Skeletal muscle cell (primary cell): ENCODE data around the gene COL20A1.
"Not testable (repeated sequence)": the region's sequence is repeated elsewhere in the genome, so short reads cannot be mapped to it uniquely, and the experiment has no call there.

ENCODE experiments used
- DNase-seq: peaks from one replicate; pipeline ENCODE4 v3.0.0-alpha.2; 2010; ENCODE audit warnings: low read depth
- H3K4me3 ChIP-seq: 2 replicates; pipeline ENCODE4 v1.5.1; 2011; ENCODE audit warnings: low read depth, mild to moderate bottlenecking, control low read depth, low read length, moderate library complexity

Gene COL20A1

GRCh38 chr20:63301671-63302070 is 8.7 kb downstream of the COL20A1 start:
- H3K4me3 ChIP-seq = no peak overlapping the region
- DNase-seq = no peak

GRCh38 chr20:63303095-63303666 is 10.2 kb downstream of the COL20A1 start:
- no peak for DNase-seq
- no peak overlapping the region for H3K4me3 ChIP-seq

- no peak overlapping the region for H3K4me3 ChIP-seq
- no peak for DNase-seq
Measured at GRCh38 chr20:63305393-63305792, 12.4 kb downstream of the COL20A1 start.

GRCh38 chr20:63305933-63306672 is 13.1 kb downstream of the COL20A1 start:
- not testable (repeated sequence) for H3K4me3 ChIP-seq, DNase-seq

- no peak for DNase-seq
- H3K4me3 ChIP-seq = no peak overlapping the region
Measured at GRCh38 chr20:63306673-63307537, 13.9 kb downstream of the COL20A1 start.

- no peak for DNase-seq
- no peak overlapping the region for H3K4me3 ChIP-seq
Measured at GRCh38 chr20:63307538-63308217, 14.7 kb downstream of the COL20A1 start.

- no peak overlapping the region for H3K4me3 ChIP-seq
- DNase-seq = no peak
Measured at GRCh38 chr20:63308218-63308911, 15.4 kb downstream of the COL20A1 start.

- DNase-seq = no peak
- H3K4me3 ChIP-seq = no peak overlapping the region
Measured at GRCh38 chr20:63309261-63310071, 16.5 kb downstream of the COL20A1 start.

GRCh38 chr20:63310265-63310991 is 17.4 kb downstream of the COL20A1 start:
- H3K4me3 ChIP-seq = no peak overlapping the region
- no peak for DNase-seq

- no peak overlapping the region for H3K4me3 ChIP-seq
- no peak for DNase-seq
Measured at GRCh38 chr20:63311186-63311832, 18.3 kb downstream of the COL20A1 start.

- no peak overlapping the region for H3K4me3 ChIP-seq
- DNase-seq = no peak
Measured at GRCh38 chr20:63311833-63312243, 18.9 kb downstream of the COL20A1 start.

GRCh38 chr20:63312273-63312672 is 19.3 kb downstream of the COL20A1 start:
- no peak overlapping the region for H3K4me3 ChIP-seq
- no peak for DNase-seq

- H3K4me3 ChIP-seq = no peak overlapping the region
- no peak for DNase-seq
Measured at GRCh38 chr20:63312690-63313348, 19.8 kb downstream of the COL20A1 start.

- H3K4me3 ChIP-seq = no peak overlapping the region
- DNase-seq = no peak
Measured at GRCh38 chr20:63313349-63314014, 20.5 kb downstream of the COL20A1 start.

GRCh38 chr20:63314015-63314471 is 21.1 kb downstream of the COL20A1 start:
- no peak for DNase-seq
- H3K4me3 ChIP-seq = no peak overlapping the region

GRCh38 chr20:63314566-63315239 is 21.7 kb downstream of the COL20A1 start:
- no peak for DNase-seq
- H3K4me3 ChIP-seq = no peak overlapping the region
